GM23338 (cell line): ENCODE data around the gene MTURN.

ENCODE experiments used
- ETS1 ChIP-seq: IDR thresholded peaks from 2 replicates; pipeline ENCODE4 v1.6.1; 2016; ENCODE audit warnings: antibody characterized with exemption
- EZH2 ChIP-seq: fragments of 200-600 bp; sonication (generic); IDR thresholded peaks from one replicate; pipeline ENCODE4 v1.8.0; 2017; ENCODE audit warnings: antibody characterized with exemption, mild to moderate bottlenecking, low read depth; ENCODE audit not compliant: unreplicated experiment
- JUNB ChIP-seq: IDR thresholded peaks from one replicate; pipeline ENCODE4 v1.6.1; 2016; ENCODE audit warnings: antibody characterized with exemption; ENCODE audit not compliant: unreplicated experiment
- TF ChIP-seq, protein P1 (sequence below): IDR thresholded peaks from one replicate; pipeline ENCODE4 v1.6.1; 2018; ENCODE audit warnings: antibody characterized with exemption; ENCODE audit not compliant: unreplicated experiment
- TF ChIP-seq, protein P2 (sequence below), 2 experiments: fragments of 200-600 bp in 1 of 2; sonication (generic) in 1 of 2; conservative IDR thresholded peaks; 2 replicates each; pipeline versions ENCODE4 v1.5.1 to v1.6.1; 2016 to 2017; ENCODE audit warnings: antibody characterized with exemption in 2 of 2, low read depth in 2 of 2, mild to moderate bottlenecking in 2 of 2, moderate library complexity in 1 of 2

DNA sequence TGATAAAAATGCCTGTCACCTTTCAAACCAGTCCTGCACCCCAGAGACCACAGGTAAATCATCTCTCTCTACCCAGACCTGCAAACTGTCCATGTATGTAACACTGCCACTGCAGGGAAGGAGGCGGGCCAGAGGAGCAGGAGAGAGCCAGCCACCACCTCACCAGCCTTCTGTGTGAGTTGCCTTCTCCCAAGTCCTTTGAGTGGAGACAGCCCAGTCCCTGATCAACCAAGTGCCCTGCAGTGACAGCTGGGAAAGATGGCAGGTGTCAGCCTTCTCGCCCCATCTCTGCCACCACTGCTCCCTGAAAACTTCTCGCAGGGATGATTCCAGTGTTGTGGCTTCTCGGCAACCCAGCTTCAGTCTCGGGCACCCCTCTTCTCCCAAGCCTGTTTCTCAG lies 42.4 kb downstream of the MTURN start:
- TF ChIP-seq, protein P1, sequence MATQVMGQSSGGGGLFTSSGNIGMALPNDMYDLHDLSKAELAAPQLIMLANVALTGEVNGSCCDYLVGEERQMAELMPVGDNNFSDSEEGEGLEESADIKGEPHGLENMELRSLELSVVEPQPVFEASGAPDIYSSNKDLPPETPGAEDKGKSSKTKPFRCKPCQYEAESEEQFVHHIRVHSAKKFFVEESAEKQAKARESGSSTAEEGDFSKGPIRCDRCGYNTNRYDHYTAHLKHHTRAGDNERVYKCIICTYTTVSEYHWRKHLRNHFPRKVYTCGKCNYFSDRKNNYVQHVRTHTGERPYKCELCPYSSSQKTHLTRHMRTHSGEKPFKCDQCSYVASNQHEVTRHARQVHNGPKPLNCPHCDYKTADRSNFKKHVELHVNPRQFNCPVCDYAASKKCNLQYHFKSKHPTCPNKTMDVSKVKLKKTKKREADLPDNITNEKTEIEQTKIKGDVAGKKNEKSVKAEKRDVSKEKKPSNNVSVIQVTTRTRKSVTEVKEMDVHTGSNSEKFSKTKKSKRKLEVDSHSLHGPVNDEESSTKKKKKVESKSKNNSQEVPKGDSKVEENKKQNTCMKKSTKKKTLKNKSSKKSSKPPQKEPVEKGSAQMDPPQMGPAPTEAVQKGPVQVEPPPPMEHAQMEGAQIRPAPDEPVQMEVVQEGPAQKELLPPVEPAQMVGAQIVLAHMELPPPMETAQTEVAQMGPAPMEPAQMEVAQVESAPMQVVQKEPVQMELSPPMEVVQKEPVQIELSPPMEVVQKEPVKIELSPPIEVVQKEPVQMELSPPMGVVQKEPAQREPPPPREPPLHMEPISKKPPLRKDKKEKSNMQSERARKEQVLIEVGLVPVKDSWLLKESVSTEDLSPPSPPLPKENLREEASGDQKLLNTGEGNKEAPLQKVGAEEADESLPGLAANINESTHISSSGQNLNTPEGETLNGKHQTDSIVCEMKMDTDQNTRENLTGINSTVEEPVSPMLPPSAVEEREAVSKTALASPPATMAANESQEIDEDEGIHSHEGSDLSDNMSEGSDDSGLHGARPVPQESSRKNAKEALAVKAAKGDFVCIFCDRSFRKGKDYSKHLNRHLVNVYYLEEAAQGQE = no peak
- TF ChIP-seq, protein P2, sequence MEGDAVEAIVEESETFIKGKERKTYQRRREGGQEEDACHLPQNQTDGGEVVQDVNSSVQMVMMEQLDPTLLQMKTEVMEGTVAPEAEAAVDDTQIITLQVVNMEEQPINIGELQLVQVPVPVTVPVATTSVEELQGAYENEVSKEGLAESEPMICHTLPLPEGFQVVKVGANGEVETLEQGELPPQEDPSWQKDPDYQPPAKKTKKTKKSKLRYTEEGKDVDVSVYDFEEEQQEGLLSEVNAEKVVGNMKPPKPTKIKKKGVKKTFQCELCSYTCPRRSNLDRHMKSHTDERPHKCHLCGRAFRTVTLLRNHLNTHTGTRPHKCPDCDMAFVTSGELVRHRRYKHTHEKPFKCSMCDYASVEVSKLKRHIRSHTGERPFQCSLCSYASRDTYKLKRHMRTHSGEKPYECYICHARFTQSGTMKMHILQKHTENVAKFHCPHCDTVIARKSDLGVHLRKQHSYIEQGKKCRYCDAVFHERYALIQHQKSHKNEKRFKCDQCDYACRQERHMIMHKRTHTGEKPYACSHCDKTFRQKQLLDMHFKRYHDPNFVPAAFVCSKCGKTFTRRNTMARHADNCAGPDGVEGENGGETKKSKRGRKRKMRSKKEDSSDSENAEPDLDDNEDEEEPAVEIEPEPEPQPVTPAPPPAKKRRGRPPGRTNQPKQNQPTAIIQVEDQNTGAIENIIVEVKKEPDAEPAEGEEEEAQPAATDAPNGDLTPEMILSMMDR (conservative IDR thresholded peaks at IDR 0.05; ENCODE audit: low read depth in 2 of 2) = no peak
- TF ChIP-seq EZH2 = no peak
- TF ChIP-seq ETS1 = no peak
- TF ChIP-seq JUNB = no peak
